ENCODE measurements around the gene MGAT4B.

DNA sequence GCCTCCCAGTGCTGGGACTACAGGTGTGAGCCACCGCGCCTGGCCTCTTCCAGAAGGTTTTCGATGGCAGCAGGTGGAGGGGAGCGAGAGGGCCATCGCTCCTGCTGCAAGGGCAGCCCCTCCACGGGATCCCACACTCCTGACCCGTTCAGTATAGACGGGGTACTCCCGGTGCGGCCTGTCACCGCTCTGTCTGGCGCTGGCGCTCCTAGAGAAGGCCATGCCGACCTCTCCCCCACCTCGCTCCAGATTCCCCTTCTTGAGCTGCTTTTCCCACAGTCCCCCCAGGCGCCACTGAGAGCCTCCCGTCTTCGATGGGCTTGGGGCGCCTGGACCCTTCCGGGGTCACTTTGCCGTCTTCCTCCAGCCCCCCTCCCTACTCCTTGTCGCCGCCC is 9.7 kb upstream of the MGAT4B start:
- no peak for TF ChIP-seq POLR2A (IDR thresholded peaks at IDR 0.05; ENCODE audit: low read depth, low read length)
- no peak for TF ChIP-seq SPI1 (IDR thresholded peaks at IDR 0.05; ENCODE audit: low read depth, low read length)
- TF ChIP-seq POLR2AphosphoS5 (IDR thresholded peaks at IDR 0.05; ENCODE audit: low read depth, low read length) = no peak

All from GM12891 (cell line).